Measurements from ENCODE around the gene FYN.
A peak's percentile ranks its signal among the peaks of the same experiment; 100 is the strongest.

FYN gene

GRCh38 chr6:111858347-111858746 lies 14.9 kb downstream of the FYN start:
- peak in 2 of 42 donors; percentile 47 to 57 for DNase-seq
- intact Hi-C loops (cut with DNase I), result no loop called here

DNA sequence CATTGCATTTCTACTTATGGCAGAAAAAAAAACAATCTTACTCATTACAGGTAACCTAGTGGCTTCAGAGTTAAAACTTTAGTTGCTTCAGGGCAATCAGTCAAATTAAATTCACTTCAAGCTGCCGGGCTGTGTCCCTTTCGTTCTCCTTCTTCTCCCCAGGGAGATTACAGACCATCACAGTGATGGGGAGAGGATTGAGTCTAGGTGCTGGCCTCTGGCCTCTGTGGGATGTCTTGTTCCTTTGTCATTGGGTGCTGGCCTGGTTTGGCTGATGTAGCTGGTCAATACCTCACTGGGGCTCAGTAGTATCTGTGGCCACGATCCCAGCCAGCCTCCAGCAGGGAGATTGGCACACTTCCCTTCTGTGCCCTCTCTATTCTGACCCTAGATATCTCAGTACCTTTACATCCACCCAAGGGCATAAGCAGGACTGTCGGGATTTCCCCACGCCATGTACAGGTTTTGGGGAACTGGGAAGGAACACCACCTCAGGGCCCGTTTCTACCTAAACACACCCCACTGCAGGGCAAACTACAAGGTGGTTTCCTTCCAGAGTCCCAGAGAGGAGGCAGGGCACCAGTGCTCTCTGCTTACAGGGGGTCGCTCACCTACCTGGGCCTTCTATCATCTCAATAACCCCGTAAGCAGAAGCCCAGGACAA lies 15.4 kb downstream of the FYN start:
- intact Hi-C loops (cut with DNase I), result no loop called here
- no peak for DNase-seq

- intact Hi-C loops (cut with DNase I), result no loop called here
- no peak for DNase-seq
Observed at GRCh38 chr6:111855753-111856152, 17.5 kb downstream of the FYN start.

- intact Hi-C loops (cut with DNase I), result no loop called here
- DNase-seq, result no peak
Observed at GRCh38 chr6:111854683-111855082, 18.6 kb downstream of the FYN start.

GRCh38 chr6:111852725-111853124 lies 20.5 kb downstream of the FYN start:
- intact Hi-C loops (cut with DNase I), result no loop called here
- DNase-seq, result no peak

GRCh38 chr6:111850295-111850937 lies 22.8 kb downstream of the FYN start:
- peak; percentile 29 to 89 (median 74) for DNase-seq
- intact Hi-C loops (cut with DNase I), result no loop called here

DNA sequence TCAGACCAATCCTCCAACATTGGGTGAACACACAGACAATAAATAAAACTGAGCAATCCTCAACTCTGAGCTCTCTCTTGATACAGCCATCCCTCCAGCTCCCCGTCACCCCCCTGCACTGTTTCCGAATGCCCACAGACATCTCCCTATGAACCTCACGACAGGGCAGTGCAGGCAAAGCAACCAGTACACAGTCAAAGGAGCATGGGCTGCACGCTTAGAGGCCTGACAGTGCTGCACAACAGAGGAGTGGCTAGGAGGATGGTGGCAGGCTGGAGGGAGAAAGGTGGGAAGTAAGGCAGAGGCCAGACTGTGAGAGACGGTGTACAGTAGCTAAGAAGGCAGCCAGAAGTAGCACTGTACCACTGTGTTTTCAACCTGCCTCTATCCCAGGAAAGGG lies 24.0 kb downstream of the FYN start:
- intact Hi-C loops (cut with DNase I), result no loop called here
- DNase-seq, result no peak

GRCh38 chr6:111848262-111848812 lies 24.9 kb downstream of the FYN start:
- intact Hi-C loops (cut with DNase I), result no loop called here
- DNase-seq, result no peak

GRCh38 chr6:111846492-111847409 lies 26.5 kb downstream of the FYN start:
- intact Hi-C loops (cut with DNase I), result no loop called here
- DNase-seq, result no peak

DNA sequence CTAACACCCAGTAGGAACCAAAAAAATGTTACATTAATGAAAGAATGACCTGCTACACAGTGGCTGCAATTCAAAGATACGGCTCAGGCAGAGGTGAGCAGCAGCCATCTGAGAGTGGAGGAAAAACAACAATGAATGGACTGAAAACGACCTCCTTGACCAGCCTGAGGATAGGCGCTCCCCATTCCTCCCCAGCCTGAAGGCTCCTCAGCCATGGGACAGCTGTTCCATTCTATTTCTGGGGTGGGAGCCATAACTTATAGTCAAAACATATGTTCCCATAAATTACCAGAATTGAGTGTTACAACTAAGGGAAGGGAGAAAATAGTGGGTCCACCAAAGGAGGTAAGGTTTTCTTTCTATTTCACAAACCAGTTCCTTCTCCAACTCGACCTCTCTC lies 27.2 kb downstream of the FYN start:
- intact Hi-C loops (cut with DNase I), result no loop called here
- DNase-seq, result no peak

DNA sequence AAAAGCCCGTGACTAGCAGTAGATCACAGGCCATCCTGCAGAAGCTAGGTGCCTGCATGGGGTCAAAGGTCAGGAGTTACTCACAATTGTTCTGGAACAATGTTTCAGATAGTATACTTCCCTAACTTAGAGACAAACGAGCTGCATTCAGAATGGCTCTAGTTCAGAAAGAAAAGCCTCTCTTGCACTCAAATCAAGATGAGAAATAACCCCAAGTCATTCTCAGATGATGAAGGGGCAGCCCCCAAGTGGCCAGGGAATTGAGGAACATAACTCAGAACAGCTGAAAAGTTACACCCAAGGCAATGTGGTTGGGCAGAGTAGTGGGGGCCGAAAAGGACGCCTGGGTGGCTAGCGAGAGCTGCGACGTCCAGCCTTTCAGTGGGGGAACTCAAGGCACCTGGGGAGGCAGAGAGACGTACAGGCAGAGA lies 27.8 kb downstream of the FYN start:
- intact Hi-C loops (cut with DNase I), result no loop called here
- DNase-seq, result no peak

DNA sequence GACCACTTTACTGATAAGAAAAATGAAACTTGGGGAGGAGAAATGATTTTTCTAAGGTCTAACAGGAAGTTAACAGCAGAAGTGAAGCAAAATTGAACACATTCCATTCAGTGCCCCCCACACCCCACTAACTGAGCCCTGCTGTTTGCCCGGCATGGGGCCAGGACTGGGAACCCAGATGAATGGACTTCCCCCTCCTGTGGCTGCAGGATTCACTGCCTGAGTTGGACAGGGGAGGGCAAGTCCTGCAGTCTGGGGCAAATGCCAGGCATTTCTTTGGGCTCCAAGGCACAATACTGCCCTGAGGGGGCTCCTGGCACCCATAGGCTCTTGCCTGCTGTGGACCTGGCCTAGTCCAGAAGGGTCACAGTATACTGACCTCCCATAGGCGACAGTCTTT lies 28.3 kb downstream of the FYN start:
- peak in 35 of 42 donors; percentile 17 to 78 (median 55) for DNase-seq
- intact Hi-C loops (cut with DNase I), result no loop called here

DNA sequence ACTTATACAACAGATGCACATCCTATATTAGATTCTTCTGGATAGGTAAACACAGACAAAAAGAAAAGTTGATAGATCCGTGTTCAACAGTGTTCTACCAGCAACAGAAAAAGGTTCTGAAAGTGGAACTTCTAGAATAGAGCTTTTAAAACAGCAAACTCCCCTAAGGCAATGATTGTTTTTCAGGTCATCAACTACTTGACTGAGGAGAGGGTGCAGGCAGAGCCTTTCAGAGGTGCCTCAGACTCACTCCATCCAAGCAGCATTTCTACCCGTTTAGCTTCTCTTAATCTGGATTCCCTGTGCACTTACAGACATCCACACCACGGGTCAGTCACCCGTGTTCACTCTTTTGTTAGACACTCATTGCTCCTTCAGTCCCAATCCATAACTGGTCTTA lies 28.9 kb downstream of the FYN start:
- intact Hi-C loops (cut with DNase I), result no loop called here

DNA sequence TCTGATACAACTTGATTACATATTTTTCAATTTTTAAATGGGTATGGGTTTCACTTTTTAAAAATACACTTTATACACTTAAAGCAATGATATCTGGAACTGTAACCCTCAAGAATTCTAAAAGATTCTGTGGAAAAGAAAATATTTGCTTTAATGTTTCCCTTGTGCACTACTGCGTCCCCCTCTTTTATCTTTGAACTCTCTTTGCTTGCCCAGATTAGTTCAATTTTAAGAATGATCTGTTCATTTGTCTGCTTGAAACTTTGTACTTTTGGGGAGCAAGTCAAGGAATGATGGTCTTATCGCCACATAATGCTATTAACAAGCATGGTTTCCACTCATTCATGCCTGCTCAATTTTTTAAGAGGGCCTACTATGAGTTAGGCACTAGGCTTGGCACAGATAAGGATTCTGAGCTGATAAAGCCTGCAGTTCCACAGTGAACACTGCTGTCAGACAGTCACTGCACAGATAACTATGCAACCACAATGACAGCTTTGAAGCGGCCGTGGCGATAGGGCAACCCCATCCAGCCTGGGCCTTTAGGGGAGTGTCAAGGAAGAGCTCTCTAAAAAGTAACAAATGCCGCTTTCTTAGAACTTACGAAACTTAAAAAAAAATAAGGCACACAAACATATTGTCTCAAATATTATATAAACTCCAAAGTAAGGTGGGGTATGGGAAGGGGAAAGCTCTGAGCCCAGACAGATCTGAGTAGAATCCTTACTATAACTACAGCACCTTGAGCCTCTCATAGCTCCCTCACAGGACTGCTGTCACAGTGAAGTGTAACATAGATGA lies 29.7 kb downstream of the FYN start:
- DNase-seq, result peak in 20 of 42 donors; percentile 17 to 75 (median 44)
- intact Hi-C loops (cut with DNase I), result no loop called here

More for the DNA sequence above, 28.9 kb downstream of the FYN start:
- DNase-seq, result no peak

GRCh38 chr6:111842891-111843290 lies 30.4 kb downstream of the FYN start:
- intact Hi-C loops (cut with DNase I), result no loop called here
- peak in 1 of 42 donors; percentile 40 for DNase-seq

DNA sequence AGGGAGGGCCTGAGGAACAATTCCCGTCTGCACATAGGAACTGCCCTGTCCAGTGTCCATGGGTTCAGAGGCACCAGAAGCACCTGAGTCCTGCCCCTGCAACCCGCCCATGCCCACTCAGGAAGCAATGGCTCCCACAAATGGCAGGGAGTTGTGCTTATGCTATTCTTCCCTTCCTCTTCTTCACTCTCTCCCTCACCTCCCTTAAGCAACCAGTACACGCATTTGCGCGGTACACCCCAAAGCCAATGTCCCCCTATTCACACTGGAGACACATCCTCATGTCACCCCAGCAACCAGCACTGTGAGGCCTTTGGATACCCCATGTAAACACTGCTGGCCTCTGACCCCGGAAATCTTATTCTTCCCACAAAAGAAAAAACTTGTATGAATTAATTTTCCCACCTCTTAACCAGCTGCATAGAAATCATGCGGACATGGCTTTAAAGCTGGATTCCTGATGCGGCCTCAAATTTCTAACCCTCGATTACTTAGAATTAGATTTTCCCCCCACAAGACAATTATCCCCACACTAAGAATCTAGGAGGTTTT lies 30.9 kb downstream of the FYN start:
- intact Hi-C loops (cut with DNase I), result no loop called here
- no peak for DNase-seq

DNA sequence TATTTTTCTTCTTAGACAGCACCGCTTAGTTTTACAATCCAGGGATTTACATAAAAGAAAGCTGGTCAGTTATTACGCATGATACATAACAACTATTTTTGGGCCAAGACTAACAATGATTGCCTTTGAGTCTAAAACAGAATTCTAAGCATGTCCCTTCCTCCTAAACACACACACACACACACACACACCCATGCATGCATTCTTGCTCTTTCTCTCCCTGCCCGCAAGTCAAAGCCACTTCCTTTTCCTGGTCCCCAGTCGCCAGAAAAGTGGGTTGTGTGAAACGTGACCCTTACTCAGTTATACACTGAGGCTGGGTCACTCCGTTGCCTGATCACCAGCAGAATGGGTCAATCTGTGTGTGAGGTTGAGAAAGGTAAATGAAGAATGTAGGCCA lies 31.4 kb downstream of the FYN start:
- DNase-seq, result no peak

DNA sequence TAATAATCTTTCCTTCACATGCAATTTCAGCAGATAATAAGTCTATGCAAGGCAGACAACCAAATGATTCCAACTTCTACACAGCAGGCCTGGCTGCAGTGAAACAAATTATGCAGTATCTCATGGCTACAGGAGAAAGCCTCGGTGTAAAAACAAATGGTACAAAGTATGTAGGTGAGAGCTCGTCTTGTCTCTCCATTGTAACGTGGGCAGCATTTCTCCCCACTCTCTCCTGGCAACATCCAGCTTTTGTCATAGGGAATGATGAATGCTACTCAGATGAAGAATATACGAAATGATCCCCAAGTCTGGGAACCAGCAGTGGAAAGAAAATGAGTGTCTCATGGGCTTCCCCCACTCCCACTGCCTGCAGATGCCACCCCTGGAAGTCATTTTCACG lies 32.4 kb downstream of the FYN start:
- intact Hi-C loops (cut with DNase I), result no loop called here
- DNase-seq, result peak in 13 of 42 donors; percentile 23 to 75 (median 44)

More for the DNA sequence above, 31.4 kb downstream of the FYN start:
- intact Hi-C loops (cut with DNase I), result no loop called here
